ENCODE measurements around the gene EPC1.

DNA sequence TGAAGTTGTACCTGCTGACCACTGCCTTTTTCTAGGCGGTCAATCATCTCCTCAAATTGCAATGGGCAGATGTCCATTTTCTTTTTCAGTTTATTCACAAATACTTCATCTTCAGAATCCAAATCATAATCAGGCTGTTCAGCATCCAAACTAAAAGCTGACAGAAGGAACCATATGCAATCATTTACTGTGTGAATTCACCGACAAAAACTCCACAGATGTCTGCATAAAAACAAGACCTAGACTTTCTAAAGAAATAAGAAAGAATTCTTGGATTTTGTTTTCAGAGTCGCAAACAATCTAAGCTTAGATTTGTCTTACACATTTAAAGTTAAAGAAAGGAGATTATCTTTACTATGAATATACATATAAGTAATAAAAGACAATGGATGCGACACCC, 53.4 kb downstream of the EPC1 start:
- no peak for TF ChIP-seq EP300 (IDR thresholded peaks at IDR 0.05; ENCODE audit: borderline replicate concordance)
- no peak for TF ChIP-seq CREB1 (IDR thresholded peaks at IDR 0.05; ENCODE audit: low read depth)
- no peak for TF ChIP-seq YY1 (IDR thresholded peaks at IDR 0.05; ENCODE audit: low read depth)
- no peak for TF ChIP-seq FOXM1 (IDR thresholded peaks at IDR 0.05; ENCODE audit: borderline replicate concordance, low read depth)
- no peak for TF ChIP-seq CEBPB (IDR thresholded peaks at IDR 0.05)
- TF ChIP-seq, protein P1, sequence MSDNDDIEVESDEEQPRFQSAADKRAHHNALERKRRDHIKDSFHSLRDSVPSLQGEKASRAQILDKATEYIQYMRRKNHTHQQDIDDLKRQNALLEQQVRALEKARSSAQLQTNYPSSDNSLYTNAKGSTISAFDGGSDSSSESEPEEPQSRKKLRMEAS (IDR thresholded peaks at IDR 0.05), result no peak
- no peak for TF ChIP-seq RAD21 (IDR thresholded peaks at IDR 0.05; ENCODE audit: low read depth)
- no peak for TF ChIP-seq TCF12 (IDR thresholded peaks at IDR 0.05; ENCODE audit: low read depth)
- TF ChIP-seq EGR1 (IDR thresholded peaks at IDR 0.05), result no peak
- TF ChIP-seq TEAD4 (IDR thresholded peaks at IDR 0.05), result no peak
- TF ChIP-seq NFIC (IDR thresholded peaks at IDR 0.05), result no peak
- TF ChIP-seq, protein P2, sequence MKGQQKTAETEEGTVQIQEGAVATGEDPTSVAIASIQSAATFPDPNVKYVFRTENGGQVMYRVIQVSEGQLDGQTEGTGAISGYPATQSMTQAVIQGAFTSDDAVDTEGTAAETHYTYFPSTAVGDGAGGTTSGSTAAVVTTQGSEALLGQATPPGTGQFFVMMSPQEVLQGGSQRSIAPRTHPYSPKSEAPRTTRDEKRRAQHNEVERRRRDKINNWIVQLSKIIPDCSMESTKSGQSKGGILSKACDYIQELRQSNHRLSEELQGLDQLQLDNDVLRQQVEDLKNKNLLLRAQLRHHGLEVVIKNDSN (IDR thresholded peaks at IDR 0.05), result no peak
- TF ChIP-seq, protein P3, sequence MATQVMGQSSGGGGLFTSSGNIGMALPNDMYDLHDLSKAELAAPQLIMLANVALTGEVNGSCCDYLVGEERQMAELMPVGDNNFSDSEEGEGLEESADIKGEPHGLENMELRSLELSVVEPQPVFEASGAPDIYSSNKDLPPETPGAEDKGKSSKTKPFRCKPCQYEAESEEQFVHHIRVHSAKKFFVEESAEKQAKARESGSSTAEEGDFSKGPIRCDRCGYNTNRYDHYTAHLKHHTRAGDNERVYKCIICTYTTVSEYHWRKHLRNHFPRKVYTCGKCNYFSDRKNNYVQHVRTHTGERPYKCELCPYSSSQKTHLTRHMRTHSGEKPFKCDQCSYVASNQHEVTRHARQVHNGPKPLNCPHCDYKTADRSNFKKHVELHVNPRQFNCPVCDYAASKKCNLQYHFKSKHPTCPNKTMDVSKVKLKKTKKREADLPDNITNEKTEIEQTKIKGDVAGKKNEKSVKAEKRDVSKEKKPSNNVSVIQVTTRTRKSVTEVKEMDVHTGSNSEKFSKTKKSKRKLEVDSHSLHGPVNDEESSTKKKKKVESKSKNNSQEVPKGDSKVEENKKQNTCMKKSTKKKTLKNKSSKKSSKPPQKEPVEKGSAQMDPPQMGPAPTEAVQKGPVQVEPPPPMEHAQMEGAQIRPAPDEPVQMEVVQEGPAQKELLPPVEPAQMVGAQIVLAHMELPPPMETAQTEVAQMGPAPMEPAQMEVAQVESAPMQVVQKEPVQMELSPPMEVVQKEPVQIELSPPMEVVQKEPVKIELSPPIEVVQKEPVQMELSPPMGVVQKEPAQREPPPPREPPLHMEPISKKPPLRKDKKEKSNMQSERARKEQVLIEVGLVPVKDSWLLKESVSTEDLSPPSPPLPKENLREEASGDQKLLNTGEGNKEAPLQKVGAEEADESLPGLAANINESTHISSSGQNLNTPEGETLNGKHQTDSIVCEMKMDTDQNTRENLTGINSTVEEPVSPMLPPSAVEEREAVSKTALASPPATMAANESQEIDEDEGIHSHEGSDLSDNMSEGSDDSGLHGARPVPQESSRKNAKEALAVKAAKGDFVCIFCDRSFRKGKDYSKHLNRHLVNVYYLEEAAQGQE (IDR thresholded peaks at IDR 0.05; ENCODE audit: low read depth), result no peak
- TF ChIP-seq TAF1 (IDR thresholded peaks at IDR 0.05; ENCODE audit: low read depth), result no peak
